Gastroesophageal sphincter (tissue), 3 donors: ENCODE measurements around the gene METRNL.

ENCODE experiments used
- CTCF ChIP-seq, 4 experiments: fragments of 200-600 bp in 2 of 4; fragments of 450-650 bp in 2 of 4; sonication (generic) in 1 of 4; IDR thresholded peaks; one replicate each; pipeline ENCODE4 v1.5.1; 2017 to 2019; ENCODE audit warnings: antibody characterized with exemption in 4 of 4, mild to moderate bottlenecking in 2 of 4, moderate library complexity in 2 of 4
- POLR2A ChIP-seq, 2 donors: fragments of 450-650 bp; IDR thresholded peaks; one replicate each; pipeline ENCODE4 v1.6.1; 2017; ENCODE audit warnings: antibody characterized with exemption in 2 of 2, mild to moderate bottlenecking in 2 of 2, moderate library complexity in 1 of 2

- no peak for TF ChIP-seq CTCF (IDR thresholded peaks at IDR 0.05)
- TF ChIP-seq POLR2A (IDR thresholded peaks at IDR 0.05), result no peak
Measured at GRCh38 chr17:83037084-83037873, 42.1 kb upstream of the METRNL start.
